C4-2B (cell line): ENCODE results near the gene PUM2.

Experiments used
- ZFX ChIP-seq: fragments of 450-650 bp; IDR thresholded peaks from 2 replicates; pipeline ENCODE4 v1.6.1; 2017
- TF ChIP-seq, protein P1 (sequence below): fragments of 450-650 bp; conservative IDR thresholded peaks from 2 replicates; pipeline ENCODE4 v1.5.1; 2017; ENCODE audit warnings: mild to moderate bottlenecking

DNA sequence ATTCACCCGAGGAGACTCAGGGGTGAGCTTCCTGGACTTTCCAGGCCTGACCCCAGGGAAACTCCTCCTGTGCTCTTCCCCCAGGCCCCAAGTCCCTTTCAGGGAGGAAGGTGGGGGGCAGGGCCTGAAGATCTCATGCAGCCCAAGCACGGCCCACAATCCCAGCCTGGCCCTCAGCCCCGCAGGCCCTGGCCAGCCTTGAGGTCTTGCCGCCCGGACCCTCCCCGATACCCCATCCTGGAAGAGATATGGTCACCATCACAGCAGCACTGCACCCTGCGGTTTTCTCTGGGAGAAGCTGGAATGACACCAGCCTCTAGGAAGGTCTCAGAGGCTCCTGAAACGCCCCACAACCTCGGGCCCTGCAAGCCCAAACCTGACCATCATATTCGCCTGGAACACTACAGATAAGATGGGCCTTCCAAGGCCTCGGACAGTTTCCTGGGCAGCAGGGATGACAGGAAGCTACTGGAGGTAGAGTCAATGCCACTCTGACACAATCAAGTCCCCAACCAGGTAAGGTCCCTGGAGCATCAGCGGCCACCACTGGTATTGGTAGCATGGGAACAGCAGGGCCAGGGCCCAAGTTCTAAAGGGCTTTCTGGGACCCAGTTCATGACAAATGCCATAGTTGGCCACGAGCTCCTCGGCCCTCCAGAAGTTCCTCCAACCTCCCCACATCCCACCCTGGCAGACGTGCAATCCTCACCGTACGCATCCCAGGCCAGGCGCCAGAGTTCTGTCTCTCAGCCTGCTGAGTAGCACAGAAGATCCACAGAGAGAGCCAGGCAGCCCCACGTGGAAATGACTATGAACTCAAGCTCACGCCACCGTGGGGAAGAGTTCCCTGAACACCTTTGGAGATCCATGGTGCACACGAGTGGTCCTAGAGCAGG is 134.3 kb downstream of the PUM2 start:
- TF ChIP-seq, protein P1, sequence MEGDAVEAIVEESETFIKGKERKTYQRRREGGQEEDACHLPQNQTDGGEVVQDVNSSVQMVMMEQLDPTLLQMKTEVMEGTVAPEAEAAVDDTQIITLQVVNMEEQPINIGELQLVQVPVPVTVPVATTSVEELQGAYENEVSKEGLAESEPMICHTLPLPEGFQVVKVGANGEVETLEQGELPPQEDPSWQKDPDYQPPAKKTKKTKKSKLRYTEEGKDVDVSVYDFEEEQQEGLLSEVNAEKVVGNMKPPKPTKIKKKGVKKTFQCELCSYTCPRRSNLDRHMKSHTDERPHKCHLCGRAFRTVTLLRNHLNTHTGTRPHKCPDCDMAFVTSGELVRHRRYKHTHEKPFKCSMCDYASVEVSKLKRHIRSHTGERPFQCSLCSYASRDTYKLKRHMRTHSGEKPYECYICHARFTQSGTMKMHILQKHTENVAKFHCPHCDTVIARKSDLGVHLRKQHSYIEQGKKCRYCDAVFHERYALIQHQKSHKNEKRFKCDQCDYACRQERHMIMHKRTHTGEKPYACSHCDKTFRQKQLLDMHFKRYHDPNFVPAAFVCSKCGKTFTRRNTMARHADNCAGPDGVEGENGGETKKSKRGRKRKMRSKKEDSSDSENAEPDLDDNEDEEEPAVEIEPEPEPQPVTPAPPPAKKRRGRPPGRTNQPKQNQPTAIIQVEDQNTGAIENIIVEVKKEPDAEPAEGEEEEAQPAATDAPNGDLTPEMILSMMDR: no peak
- TF ChIP-seq ZFX: no peak
